Liver (tissue), 9 donors: ENCODE data around the gene WHRN. TPM values are rescaled to one million over a fixed set of nuclear protein-coding genes. Genes with fewer than 3 reads are reported as not detected.

ENCODE experiments used
- DNase-seq: peaks from one replicate; pipeline ENCODE4 v3.0.0-alpha.2; 2017; ENCODE audit warnings: low spot score
- H3K27ac ChIP-seq, 2 donors: one replicate each; pipeline ENCODE4 v1.7.0; 2013; ENCODE audit warnings: inconsistent platforms in 2 of 2, low read length in 2 of 2, control low read depth in 1 of 2, low read depth in 1 of 2, mild to moderate bottlenecking in 1 of 2
- H3K27me3 ChIP-seq, 4 donors: one replicate each; pipeline versions ENCODE4 v1.6.1 to v1.7.0; 2013; ENCODE audit warnings: low read length in 3 of 4, inconsistent platforms in 1 of 4, mild to moderate bottlenecking in 1 of 4, moderate library complexity in 1 of 4; ENCODE audit not compliant: control insufficient read depth in 4 of 4, insufficient read depth in 4 of 4
- H3K36me3 ChIP-seq, 4 donors: one replicate each; pipeline versions ENCODE4 v1.6.1 to v1.7.0; 2013; ENCODE audit warnings: low read length in 3 of 4, mild to moderate bottlenecking in 3 of 4, low read depth in 1 of 4, moderate library complexity in 1 of 4; ENCODE audit not compliant: control insufficient read depth in 4 of 4, insufficient read depth in 3 of 4
- H3K4me1 ChIP-seq, 4 donors: one replicate each; pipeline versions ENCODE4 v1.6.1 to v1.7.0; 2013; ENCODE audit warnings: low read length in 3 of 4, mild to moderate bottlenecking in 3 of 4, moderate library complexity in 1 of 4; ENCODE audit not compliant: control insufficient read depth in 4 of 4, insufficient read depth in 4 of 4
- H3K4me3 ChIP-seq, 3 donors: one replicate each; pipeline versions ENCODE4 v1.6.1 to v1.7.0; 2013; ENCODE audit warnings: low read length in 3 of 3, control low read depth in 1 of 3, low read depth in 1 of 3, mild to moderate bottlenecking in 1 of 3
- H3K9ac ChIP-seq, 2 donors: one replicate each; pipeline ENCODE4 v1.7.0; 2013; ENCODE audit warnings: low read length in 2 of 2, mild to moderate bottlenecking in 2 of 2, moderate library complexity in 2 of 2, control low read depth in 1 of 2, low read depth in 1 of 2
- H3K9me3 ChIP-seq, 4 donors: one replicate each; pipeline versions ENCODE4 v1.6.1 to v1.7.0; 2013; ENCODE audit warnings: low read length in 3 of 4; ENCODE audit not compliant: control insufficient read depth in 4 of 4
- EGR1 ChIP-seq, 2 donors: IDR thresholded peaks; 2 replicates each; pipeline ENCODE4 v1.6.1; 2016 to 2018; ENCODE audit warnings: antibody characterized with exemption in 2 of 2, low read depth in 2 of 2
- FOXA1 ChIP-seq: IDR thresholded peaks from 2 replicates; pipeline ENCODE4 v1.6.1; 2016; ENCODE audit warnings: antibody characterized with exemption
- FOXA2 ChIP-seq: IDR thresholded peaks from 2 replicates; pipeline ENCODE4 v1.6.1; 2016; ENCODE audit warnings: antibody characterized with exemption
- GABPA ChIP-seq, 2 donors: IDR thresholded peaks in 1 of 2; conservative IDR thresholded peaks in 1 of 2; 2 replicates each; pipeline ENCODE4 v1.6.1; 2016; ENCODE audit warnings: antibody characterized with exemption in 2 of 2, mild to moderate bottlenecking in 1 of 2, moderate library complexity in 1 of 2
- HNF4A ChIP-seq, 2 donors: conservative IDR thresholded peaks; 2 replicates each; pipeline ENCODE4 v1.6.1; 2016; ENCODE audit warnings: antibody characterized with exemption in 2 of 2, mild to moderate bottlenecking in 2 of 2
- HNF4G ChIP-seq: IDR thresholded peaks from 2 replicates; pipeline ENCODE4 v1.6.1; 2016; ENCODE audit warnings: antibody characterized with exemption
- JUND ChIP-seq, 2 donors: IDR thresholded peaks; 2 replicates each; pipeline ENCODE4 v1.6.1; 2016; ENCODE audit warnings: antibody characterized with exemption in 2 of 2
- RAD21 ChIP-seq, 2 donors: IDR thresholded peaks; 2 replicates each; pipeline ENCODE4 v1.6.1; 2016; ENCODE audit warnings: antibody characterized with exemption in 2 of 2, mild to moderate bottlenecking in 2 of 2
- RXRA ChIP-seq, 2 donors: IDR thresholded peaks; 2 replicates each; pipeline ENCODE4 v1.6.1; 2017 to 2018; ENCODE audit warnings: antibody characterized with exemption in 2 of 2, mild to moderate bottlenecking in 1 of 2
- SP1 ChIP-seq: IDR thresholded peaks from 2 replicates; pipeline ENCODE4 v1.6.1; 2018; ENCODE audit warnings: antibody characterized with exemption, mild to moderate bottlenecking
- TAF1 ChIP-seq: conservative IDR thresholded peaks from 2 replicates; pipeline ENCODE4 v1.6.1; 2016; ENCODE audit warnings: antibody characterized with exemption, mild to moderate bottlenecking
- YY1 ChIP-seq: IDR thresholded peaks from 2 replicates; pipeline ENCODE4 v1.6.1; 2016; ENCODE audit warnings: antibody characterized with exemption, mild to moderate bottlenecking
- WGBS: extraction: QIAGEN DNeasy Blood & Tissue Kit; methylation state at CpG from one replicate; pipeline ENCODE4 v1.1.7; 2013; 5-methylcytosine and 5-hydroxymethylcytosine counted together
- polyA plus RNA-seq, 2 donors: library from polyadenylated mRNA; stranded (reverse) in 1 of 2; unstranded in 1 of 2; fragments of 200-250 nt in 1 of 2; fragments of >200 nt in 1 of 2; fragmentation: Nextera tagmentation in 1 of 2; extraction: Ambion mirVana in 1 of 2; gene quantifications; one replicate each; pipeline versions ENCODE4 v1.2.1 to v1.2.3, GENCODE V29; 2013 to 2015
- total RNA-seq, 2 donors: library from RNA; depleted of rRNA; stranded (reverse); fragments of >200 nt; gene quantifications; one replicate each; pipeline ENCODE4 v1.2.3, GENCODE V29; 2014
- TF ChIP-seq, protein P1 (sequence below): IDR thresholded peaks from 2 replicates; pipeline ENCODE4 v1.6.1; 2016; ENCODE audit warnings: antibody characterized with exemption, mild to moderate bottlenecking
- TF ChIP-seq, protein P2 (sequence below): IDR thresholded peaks from 2 replicates; pipeline ENCODE4 v1.6.1; 2016; ENCODE audit warnings: antibody characterized with exemption
- TF ChIP-seq, protein P3 (sequence below): IDR thresholded peaks from 2 replicates; pipeline ENCODE4 v1.6.1; 2016; ENCODE audit warnings: antibody characterized with exemption
- TF ChIP-seq, protein P4 (sequence below): fragments of 150-350 bp; IDR thresholded peaks from 2 replicates; pipeline ENCODE4 v1.5.1; 2017; ENCODE audit warnings: improper control_type of control experiment, low read depth, low read length; ENCODE audit not compliant: missing input control
- TF ChIP-seq, protein P5 (sequence below): IDR thresholded peaks from 2 replicates; pipeline ENCODE4 v1.6.1; 2016; ENCODE audit warnings: antibody characterized with exemption
- donor health status: healthy.
- donor health status: healthy.
- donor health status: healthy.
- donor health status: healthy.
- donor health status: healthy.

The WHRN gene
- total and polyA plus RNA-seq, 4 donors: 0.42 to 1.9 (median 0.88) TPM

DNA sequence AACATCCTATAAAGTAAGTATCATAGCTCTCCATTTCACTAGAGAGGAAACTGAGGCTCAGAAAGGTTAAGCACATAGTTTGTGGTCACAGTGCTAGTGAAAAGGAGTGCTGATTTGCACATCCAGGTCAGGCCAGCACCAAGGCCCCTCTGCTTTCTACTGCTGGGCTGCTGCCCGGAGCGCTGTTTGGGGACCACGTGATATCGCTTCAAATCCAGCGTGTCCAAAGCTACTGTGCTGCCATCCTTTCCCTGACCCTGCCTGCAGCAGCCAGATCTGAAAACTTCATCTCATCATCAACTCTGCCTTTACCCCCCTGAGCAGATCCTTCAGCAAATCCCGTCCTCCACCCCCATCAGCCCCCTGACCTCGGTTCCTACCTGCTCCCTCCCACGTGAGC lies 76.8 kb downstream of the WHRN start:
- WGBS: 89% methylated on average over 8 of the region's 8 CpGs
- Histone ChIP-seq H3K4me1 (no peaks in the 10 kb centered on the region), H3K27ac (no peak overlapping the region), H3K9ac (no peak overlapping the region), H3K27me3 (no peaks in the 10 kb centered on the region), H3K36me3 (no peaks in the 10 kb centered on the region), H3K9me3 (no peaks in the 10 kb centered on the region), H3K4me3 (no peak overlapping the region)
- DNase-seq: no peak
- TF ChIP-seq JUND (IDR thresholded peaks at IDR 0.05) (no peak), SP1 (no peak), TAF1 (no peak), GABPA (IDR thresholded peaks at IDR 0.05 in 1 of 2, conservative IDR thresholded peaks at IDR 0.05 in 1 of 2) (no peak)
- TF ChIP-seq, protein P1, sequence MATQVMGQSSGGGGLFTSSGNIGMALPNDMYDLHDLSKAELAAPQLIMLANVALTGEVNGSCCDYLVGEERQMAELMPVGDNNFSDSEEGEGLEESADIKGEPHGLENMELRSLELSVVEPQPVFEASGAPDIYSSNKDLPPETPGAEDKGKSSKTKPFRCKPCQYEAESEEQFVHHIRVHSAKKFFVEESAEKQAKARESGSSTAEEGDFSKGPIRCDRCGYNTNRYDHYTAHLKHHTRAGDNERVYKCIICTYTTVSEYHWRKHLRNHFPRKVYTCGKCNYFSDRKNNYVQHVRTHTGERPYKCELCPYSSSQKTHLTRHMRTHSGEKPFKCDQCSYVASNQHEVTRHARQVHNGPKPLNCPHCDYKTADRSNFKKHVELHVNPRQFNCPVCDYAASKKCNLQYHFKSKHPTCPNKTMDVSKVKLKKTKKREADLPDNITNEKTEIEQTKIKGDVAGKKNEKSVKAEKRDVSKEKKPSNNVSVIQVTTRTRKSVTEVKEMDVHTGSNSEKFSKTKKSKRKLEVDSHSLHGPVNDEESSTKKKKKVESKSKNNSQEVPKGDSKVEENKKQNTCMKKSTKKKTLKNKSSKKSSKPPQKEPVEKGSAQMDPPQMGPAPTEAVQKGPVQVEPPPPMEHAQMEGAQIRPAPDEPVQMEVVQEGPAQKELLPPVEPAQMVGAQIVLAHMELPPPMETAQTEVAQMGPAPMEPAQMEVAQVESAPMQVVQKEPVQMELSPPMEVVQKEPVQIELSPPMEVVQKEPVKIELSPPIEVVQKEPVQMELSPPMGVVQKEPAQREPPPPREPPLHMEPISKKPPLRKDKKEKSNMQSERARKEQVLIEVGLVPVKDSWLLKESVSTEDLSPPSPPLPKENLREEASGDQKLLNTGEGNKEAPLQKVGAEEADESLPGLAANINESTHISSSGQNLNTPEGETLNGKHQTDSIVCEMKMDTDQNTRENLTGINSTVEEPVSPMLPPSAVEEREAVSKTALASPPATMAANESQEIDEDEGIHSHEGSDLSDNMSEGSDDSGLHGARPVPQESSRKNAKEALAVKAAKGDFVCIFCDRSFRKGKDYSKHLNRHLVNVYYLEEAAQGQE: no peak

DNA sequence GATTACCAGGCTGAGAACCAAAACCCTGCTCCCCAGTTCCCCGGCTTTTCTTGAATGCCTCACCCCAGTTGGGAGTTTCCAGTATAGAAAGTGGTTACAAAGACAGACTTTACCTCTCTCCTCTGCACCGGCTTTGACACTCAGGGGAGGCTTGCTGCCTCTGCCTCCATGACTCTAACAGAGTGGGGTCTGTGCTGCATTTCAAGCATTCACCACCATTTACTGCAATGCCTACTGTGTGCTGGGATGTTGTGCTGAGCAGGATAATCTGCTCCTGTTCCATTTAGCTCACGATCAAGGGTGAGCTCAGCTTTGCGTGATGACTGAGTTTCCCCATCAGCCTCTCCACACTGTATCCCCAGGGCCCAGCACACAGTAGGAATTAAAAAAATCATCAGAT lies 77.6 kb downstream of the WHRN start:
- H3K9me3 ChIP-seq: no peaks in the 10 kb centered on the region
- H3K27ac ChIP-seq: no peak overlapping the region
- H3K9ac ChIP-seq: no peak overlapping the region
- TF ChIP-seq GABPA (IDR thresholded peaks at IDR 0.05 in 1 of 2, conservative IDR thresholded peaks at IDR 0.05 in 1 of 2): no peak
- no peak for TF ChIP-seq TAF1
- TF ChIP-seq, protein P2, sequence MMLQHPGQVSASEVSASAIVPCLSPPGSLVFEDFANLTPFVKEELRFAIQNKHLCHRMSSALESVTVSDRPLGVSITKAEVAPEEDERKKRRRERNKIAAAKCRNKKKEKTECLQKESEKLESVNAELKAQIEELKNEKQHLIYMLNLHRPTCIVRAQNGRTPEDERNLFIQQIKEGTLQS: no peak
- TF ChIP-seq YY1: no peak
- no peak for TF ChIP-seq RXRA (IDR thresholded peaks at IDR 0.05)
- no peak for TF ChIP-seq HNF4A (conservative IDR thresholded peaks at IDR 0.05)
- no peak for TF ChIP-seq RAD21 (IDR thresholded peaks at IDR 0.05)
- TF ChIP-seq SP1: no peak
- TF ChIP-seq FOXA2: no peak
- TF ChIP-seq HNF4G: no peak
- TF ChIP-seq, protein P3, sequence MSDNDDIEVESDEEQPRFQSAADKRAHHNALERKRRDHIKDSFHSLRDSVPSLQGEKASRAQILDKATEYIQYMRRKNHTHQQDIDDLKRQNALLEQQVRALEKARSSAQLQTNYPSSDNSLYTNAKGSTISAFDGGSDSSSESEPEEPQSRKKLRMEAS: no peak
- no peak for TF ChIP-seq EGR1 (IDR thresholded peaks at IDR 0.05; ENCODE audit: low read depth in 2 of 2)
- TF ChIP-seq FOXA1: no peak
- TF ChIP-seq, protein P4, sequence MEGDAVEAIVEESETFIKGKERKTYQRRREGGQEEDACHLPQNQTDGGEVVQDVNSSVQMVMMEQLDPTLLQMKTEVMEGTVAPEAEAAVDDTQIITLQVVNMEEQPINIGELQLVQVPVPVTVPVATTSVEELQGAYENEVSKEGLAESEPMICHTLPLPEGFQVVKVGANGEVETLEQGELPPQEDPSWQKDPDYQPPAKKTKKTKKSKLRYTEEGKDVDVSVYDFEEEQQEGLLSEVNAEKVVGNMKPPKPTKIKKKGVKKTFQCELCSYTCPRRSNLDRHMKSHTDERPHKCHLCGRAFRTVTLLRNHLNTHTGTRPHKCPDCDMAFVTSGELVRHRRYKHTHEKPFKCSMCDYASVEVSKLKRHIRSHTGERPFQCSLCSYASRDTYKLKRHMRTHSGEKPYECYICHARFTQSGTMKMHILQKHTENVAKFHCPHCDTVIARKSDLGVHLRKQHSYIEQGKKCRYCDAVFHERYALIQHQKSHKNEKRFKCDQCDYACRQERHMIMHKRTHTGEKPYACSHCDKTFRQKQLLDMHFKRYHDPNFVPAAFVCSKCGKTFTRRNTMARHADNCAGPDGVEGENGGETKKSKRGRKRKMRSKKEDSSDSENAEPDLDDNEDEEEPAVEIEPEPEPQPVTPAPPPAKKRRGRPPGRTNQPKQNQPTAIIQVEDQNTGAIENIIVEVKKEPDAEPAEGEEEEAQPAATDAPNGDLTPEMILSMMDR: no peak
- TF ChIP-seq, protein P5, sequence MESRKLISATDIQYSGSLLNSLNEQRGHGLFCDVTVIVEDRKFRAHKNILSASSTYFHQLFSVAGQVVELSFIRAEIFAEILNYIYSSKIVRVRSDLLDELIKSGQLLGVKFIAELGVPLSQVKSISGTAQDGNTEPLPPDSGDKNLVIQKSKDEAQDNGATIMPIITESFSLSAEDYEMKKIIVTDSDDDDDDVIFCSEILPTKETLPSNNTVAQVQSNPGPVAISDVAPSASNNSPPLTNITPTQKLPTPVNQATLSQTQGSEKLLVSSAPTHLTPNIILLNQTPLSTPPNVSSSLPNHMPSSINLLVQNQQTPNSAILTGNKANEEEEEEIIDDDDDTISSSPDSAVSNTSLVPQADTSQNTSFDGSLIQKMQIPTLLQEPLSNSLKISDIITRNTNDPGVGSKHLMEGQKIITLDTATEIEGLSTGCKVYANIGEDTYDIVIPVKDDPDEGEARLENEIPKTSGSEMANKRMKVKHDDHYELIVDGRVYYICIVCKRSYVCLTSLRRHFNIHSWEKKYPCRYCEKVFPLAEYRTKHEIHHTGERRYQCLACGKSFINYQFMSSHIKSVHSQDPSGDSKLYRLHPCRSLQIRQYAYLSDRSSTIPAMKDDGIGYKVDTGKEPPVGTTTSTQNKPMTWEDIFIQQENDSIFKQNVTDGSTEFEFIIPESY: no peak
- H3K27me3 ChIP-seq: no peaks in the 10 kb centered on the region
- H3K36me3 ChIP-seq: no peaks in the 10 kb centered on the region
- 93% methylated on average over 4 of the region's 4 CpGs for WGBS
- no peak overlapping the region for H3K4me3 ChIP-seq
- H3K4me1 ChIP-seq: no peaks in the 10 kb centered on the region
- DNase-seq: no peak
